ENCODE measurements around the gene PLG.
"Not testable (repeated sequence)": the region's sequence is repeated elsewhere in the genome, so short reads cannot be mapped to it uniquely, and the experiment has no call there.

Gene PLG

GRCh38 chr6:160780656-160781055 lies 78.6 kb downstream of the PLG start:
- not testable (repeated sequence) for DNase-seq

- no peak for DNase-seq
Measured at GRCh38 chr6:160781298-160781697, 79.3 kb downstream of the PLG start.

GRCh38 chr6:160782228-160782627 lies 80.2 kb downstream of the PLG start:
- DNase-seq = no peak

GRCh38 chr6:160783741-160784140 lies 81.7 kb downstream of the PLG start:
- DNase-seq = no peak

GRCh38 chr6:160788126-160788525 lies 86.1 kb downstream of the PLG start:
- DNase-seq = not testable (repeated sequence)

GRCh38 chr6:160788806-160789205 lies 86.8 kb downstream of the PLG start:
- DNase-seq = no peak

GRCh38 chr6:160789263-160790027 lies 87.4 kb downstream of the PLG start:
- DNase-seq = no peak

- no peak for DNase-seq
Measured at GRCh38 chr6:160790028-160790792, 88.2 kb downstream of the PLG start.

- DNase-seq = no peak
Measured at GRCh38 chr6:160791459-160791858, 89.4 kb downstream of the PLG start.

- no peak for DNase-seq
Measured at GRCh38 chr6:160791981-160792418, 90.0 kb downstream of the PLG start.

GRCh38 chr6:160792708-160793107 lies 90.7 kb downstream of the PLG start:
- no peak for DNase-seq

GRCh38 chr6:160793652-160794051 lies 91.6 kb downstream of the PLG start:
- DNase-seq = no peak

- DNase-seq = no peak
Measured at GRCh38 chr6:160795721-160796120, 93.7 kb downstream of the PLG start.

- no peak for DNase-seq
Measured at GRCh38 chr6:160798625-160799024, 96.6 kb downstream of the PLG start.

- no peak for DNase-seq
Measured at GRCh38 chr6:160799801-160800506, 97.9 kb downstream of the PLG start.

- no peak for DNase-seq
Measured at GRCh38 chr6:160801418-160801817, 99.4 kb downstream of the PLG start.

GRCh38 chr6:160802049-160802448 lies 100.0 kb downstream of the PLG start:
- DNase-seq = not testable (repeated sequence)

All from stimulated activated CD4-positive, alpha-beta T cell treated with anti-CD3 and anti-CD28 coated beads, Interleukin-12 subunit alpha, Interleukin-12 subunit beta, amount 100 ng/mL, for 4 hours (primary cell).